CD1c-positive myeloid dendritic cell (primary cell): ENCODE data around the gene MSMB.
"Not testable (repeated sequence)": the region's sequence is repeated elsewhere in the genome, so short reads cannot be mapped to it uniquely, and the experiment has no call there.

ENCODE experiments used
- DNase-seq: peaks from one replicate; pipeline ENCODE4 v3.0.0-alpha.2; 2016; ENCODE audit errors: extremely low spot score

MSMB gene

DNA sequence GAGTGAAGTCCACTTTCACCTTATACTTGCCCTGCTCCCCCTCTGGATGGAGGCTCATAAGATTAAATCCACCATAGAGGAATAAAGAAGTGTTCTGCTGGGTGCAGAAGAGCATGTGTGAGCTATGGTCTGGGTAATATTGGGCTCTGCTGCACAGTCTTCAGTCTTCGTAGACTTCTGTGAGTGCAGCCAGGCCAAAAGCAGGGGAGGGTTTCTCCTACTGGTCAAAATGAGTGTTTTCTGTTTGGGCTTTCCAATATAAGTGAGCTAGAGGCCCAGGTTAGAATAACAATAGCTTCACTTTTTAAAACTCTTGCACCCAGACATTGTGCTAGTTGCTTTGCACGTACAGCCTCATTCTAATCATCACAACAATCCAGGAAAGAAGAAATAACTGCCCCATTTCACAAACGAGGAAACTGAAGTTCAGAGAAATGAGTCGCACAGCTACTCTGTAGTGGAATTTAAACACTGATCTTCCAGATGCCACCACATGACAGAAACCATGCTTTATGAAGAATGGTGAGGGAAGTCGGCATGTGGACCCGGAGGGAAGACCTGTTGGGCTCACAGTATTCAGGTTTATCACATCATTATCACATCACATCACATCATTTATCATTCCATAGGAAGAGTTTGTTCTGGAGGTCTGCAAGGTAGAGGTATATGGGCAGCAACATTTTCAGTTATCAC lies 23.8 kb upstream of the MSMB start:
- no peak for DNase-seq

DNA sequence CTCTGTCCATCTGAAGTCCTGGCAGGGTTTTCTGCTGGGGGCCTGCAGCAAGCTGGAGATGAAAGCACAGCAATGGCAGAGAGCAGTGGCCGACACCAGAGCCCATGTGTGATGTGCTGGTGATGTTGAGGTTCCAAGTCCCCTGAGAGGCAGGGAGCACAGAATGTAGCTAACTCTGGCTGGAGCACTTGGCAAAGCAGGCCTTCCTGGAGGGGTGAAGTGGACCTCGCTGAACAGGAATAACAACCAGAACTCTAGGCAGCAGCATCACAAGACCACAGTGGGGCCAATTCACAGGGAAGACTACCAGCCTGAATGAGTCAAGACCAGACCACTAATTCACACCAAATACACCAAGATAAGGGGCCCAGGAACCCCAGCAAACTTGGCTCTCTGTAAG lies 22.8 kb upstream of the MSMB start:
- DNase-seq = no peak

DNA sequence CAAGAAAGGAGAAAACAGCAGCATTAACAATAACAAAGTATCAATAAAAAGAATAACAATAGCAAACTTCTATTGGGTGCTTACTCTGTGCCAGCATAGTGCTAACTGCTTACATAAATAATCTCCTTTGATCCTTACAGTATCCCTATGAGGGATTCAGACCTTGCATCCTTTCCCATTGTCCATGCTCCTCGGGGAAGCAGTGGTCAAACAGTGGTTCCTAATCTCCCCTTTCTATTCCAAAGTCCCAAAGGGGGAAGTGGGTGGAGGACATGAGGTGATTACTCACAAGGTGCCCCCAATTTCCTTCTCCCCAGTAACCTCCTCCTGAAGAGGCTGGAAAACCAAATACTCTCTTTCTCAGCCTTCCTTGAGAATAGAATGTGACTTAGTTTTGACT lies 22.0 kb upstream of the MSMB start:
- DNase-seq = no peak

DNA sequence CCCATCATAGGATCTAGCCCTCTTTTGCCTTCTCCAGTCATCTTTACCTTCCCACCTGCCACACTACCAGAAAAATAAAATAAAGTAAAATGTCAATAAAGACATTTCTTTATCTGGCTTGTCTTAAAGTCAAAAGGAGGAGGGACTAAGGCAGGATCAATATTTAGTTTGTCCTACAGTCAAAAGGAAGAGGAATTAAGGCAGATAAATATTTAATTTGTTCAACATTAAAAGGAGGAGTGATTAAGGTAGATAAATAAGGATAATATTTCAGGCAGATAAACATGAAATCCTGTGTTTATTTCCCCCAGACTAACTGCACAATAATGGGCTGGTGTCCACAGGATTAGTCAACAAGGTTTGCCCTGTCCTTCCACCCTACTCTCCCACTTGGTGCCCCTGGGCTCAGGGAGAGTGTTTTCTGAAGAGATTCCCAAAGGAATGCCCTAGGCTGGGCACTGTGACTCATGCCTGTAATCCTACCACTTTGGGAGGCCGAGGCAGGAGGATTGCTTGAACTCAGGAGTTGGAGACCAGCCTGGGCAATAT lies 18.3 kb upstream of the MSMB start:
- no peak for DNase-seq

DNA sequence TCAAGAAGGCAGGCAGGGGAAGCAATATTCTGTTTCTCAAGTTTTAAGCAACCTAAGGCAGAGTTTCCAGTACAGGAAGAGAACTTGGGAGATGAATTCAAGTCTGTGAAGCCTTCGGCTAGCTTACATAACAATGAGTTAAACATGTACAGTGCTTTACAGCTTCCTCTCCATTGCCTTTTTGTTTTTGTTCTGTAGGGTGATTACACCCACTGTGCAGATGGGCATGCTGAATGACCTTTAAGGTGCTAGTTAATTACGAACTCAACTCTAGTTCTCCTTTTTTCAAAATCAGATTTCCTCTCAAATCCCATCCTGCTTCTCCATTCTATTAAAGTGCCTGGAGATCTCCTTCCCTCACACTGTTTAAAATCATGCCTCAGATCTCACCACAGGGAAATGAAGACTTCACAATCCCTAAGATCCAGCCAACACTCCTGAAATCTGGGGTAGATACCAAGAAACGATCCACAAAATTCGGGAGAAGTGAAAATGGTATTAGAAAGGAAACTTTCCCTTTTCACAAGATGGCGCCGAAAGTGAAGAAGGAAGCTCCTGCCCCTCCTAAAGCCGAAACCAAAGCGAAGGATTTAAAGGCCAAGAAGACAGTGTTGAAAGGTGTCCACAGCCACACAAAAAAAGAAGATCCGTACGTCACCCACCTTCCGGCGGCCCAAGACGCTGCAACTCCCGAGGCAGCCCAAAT lies 16.8 kb upstream of the MSMB start:
- DNase-seq = peak; percentile 12

DNA sequence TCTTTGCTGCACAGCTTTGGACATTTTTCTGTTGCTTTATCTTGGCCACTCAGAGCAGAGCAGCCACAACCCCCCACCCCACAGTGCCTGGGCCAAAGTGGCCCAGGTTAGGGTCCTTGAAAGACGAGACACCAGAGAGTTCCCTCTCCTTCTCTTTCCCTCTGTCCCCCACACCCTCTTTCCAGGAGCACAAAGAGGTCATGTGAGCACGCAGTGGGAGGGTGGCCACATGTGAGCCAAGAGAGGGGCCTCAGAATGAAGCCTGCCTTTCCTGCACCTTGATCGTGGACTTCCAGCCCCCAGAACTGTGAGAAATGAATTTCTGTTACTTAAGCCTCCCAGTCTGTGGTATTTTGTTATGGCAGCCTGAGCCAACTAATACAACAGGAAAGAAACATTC lies 14.6 kb upstream of the MSMB start:
- no peak for DNase-seq

DNA sequence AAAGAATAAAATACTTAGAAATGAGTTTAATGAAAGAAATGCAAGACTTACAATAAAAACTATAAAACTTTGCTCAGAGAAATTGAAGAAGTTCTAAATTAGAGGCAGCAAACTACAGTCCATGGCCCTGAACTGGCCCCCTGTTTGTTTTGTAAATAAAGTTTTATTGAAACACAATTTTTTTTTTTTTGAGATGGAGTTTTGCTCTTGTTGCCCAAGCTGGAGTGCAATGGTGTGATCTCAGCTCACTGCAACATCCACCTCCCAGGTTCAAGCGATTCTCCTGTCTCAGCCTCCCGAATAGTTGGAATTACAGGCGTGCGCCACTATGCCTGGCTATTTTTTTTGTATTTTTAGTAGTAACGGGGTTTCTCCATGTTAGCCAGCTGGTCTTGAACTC lies 11.9 kb upstream of the MSMB start:
- not testable (repeated sequence) for DNase-seq

DNA sequence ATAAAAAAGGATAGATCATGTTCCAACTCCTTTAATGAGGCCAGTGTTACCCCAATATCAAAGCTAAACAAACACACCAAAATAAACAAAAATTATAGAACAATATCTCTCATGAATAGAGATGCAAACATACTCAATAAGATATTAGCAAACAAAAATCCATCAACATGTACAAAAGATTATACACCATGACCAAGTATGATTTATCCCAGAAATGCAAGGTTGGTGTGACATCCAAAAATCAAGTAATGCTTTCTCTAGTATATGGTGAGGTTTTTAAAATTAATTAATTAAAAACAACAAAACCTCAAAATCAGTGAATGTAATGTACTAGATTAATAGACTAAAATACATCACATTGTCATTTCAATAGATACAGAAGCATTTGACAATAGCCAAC lies 11.0 kb upstream of the MSMB start:
- no peak for DNase-seq

DNA sequence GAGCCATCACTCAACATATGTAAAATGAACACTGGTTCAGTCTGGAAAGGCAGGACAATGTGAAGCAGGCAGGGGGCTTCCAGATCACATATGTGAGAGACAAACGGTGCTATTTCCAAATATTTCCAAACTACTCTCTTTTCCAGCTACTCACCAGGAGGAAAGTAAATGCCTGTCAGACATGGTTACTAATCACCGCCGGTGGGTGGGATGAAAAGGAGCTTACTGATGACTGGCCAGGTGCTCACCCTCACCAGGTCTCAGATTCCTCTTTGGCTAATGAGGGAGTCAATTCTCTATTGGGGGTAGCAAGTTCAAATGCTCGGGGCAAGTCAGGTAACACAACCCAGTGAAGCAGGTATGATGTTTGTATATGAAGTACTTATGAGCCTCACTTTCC lies 9.7 kb upstream of the MSMB start:
- no peak for DNase-seq

DNA sequence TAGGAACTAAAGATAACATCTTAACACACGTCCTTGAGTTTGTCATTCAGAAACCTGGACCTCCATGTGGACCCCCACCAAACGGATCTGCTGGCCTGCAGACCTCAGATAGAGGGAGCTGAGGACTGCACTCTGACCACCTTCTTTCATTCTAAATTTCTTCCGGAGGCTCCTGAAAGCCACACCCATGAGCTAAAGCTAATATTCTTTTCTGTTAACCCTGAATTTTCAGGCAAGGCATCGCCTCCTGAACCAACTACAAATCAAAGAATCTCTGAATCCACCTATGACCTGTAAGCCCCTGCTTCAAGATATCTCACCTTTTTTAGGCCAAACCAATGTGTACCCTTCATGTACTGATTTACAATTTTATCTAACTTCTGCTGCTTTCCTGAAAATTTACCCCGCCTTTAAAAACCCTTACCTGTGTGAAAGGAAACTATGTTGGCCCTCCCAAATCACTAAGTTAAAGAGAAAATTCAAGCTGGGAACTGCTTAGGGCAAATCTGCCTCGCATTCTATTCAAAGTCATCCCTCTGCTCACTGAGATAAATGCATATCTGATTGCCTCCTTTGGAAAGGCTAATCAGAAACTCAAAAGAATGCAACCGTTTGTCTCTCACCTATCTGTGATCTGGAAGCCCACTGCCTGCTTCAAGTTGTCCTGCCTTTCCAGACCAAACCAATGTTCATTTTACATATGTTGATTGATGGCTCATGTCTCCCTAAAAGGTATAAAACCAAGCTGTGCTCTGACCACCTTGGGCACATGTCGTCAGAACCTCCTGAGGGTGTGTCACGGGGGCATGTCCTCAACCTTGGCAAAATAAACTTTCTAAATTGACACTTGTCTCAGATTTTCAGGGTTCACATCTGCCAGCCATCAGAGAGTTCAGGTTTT lies 7.7 kb upstream of the MSMB start:
- no peak for DNase-seq

DNA sequence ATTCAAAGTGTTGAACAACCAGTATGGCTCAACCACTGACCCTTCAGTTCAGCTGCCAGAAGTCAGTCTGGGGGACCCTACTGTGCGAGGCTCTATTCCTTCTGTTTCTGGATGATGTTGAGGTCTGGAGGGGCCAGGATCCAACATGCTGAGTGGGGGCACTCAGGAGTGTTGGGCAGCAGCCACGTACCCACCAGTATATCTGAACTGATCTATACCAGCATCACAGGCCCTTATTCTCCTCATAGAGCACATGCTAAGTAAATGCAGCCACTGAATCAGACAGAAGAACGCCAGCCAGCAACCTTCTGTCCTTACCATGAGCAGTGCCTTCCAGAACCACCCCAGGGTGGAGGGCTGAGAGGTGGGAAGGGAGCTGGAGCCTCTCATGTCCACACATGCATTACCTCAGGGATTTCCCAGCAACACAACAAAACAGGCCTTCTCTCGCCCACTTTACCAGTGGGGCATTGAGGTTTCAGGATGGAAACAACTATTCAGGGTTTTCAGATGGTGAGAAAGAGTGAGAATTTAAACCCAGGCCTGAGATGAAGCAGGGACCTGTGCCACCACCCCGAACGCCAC lies 6.8 kb upstream of the MSMB start:
- no peak for DNase-seq

DNA sequence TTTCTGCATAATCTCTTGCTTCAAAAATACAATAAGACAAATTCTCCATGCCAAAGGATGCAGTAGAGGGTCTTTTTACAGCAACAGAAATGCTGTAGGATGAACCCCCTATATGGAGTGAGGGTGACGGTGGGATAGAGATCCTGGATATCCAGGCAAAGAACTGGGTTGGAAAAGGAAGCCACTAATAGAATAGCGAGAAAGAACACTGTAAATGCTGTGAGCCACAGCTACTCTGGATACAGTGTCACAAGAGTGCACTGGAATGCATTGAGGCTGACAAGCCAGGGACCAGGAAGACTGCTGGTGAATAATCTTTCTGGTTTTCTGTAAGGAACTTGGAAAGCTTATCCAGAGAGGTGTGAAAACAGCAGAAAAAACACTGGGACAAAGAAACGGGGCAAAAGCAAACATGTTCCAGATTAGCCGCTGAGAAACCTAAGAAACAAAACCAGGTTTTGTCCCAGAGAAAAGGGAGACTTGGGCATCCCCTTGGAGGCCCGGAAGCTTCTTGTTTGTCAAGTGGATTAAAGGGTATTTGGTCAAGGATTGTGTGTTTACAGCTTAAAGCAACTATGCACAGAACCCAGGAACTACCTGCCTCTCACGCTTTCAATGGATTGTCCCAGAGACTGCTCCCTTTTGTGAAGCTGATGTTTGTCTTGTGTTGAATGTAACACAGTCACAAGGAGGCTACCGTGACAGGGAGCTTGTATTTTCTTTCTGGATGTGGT lies 6.2 kb upstream of the MSMB start:
- DNase-seq = no peak

DNA sequence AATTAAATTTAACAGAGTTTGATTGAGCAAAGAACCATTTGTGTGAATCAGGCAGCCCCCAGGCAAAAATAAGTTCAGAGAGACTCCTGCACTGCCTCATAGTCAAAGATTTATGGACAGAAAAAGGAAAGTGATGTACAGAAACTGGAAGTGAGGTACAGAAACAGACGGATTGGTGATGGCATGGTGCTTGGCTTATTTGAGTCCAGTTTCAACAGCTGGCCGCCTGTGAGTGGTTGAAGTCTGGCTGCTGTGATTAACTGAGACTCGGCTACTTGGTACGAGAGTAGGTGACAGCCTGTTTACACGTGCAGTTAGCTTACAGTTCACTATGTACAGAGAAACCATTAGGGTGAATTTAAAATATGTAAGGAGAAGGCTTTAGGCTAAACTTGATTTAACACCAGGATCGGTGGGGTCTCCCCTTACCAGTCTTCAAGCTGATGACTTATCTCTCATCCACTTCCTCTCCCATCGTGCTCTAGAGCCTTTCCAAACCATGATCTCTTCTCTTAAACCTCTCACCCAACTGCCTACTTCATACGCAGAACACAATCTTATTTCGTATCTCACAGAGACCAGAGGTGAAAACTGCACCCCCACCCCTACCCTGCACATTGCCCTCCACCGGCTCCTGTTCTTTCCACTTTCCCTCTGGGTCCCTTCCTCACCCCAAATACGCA lies 5.0 kb upstream of the MSMB start:
- DNase-seq = no peak

DNA sequence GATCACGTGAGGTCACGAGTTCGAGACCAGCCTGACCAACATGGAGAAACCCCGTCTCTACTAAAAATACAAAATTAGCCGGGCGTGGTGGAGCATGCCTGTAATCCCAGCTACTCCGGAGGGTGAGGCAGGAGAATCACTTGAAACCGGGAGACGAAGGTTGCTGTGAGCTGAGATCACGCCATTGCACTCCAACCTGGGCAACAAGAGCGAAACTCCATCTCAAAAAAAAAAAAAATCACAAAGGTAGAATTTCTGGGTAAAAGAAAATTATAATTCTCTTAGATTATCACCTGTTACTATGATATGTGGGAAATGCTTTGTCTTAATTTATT lies 3.4 kb upstream of the MSMB start:
- not testable (repeated sequence) for DNase-seq

DNA sequence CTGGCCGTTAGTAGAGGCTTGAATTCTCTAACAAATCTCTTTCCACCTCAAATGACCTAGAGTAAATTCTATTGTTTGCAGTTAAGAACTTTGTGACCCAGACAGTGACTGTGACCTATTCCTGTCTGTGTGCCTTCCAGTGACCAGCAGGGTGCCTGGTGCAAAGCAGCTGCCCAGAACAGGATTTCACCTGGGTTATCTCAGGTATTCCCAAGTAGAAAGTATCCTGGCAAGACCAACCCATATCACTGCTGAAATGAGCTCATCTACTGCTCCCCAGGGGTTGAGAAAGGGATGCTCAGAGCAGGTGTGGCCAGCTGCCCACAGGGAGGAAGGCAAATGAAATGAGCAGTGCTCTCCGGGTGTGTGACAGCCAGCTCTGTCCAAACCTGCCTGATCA lies 2.1 kb upstream of the MSMB start:
- no peak for DNase-seq

DNA sequence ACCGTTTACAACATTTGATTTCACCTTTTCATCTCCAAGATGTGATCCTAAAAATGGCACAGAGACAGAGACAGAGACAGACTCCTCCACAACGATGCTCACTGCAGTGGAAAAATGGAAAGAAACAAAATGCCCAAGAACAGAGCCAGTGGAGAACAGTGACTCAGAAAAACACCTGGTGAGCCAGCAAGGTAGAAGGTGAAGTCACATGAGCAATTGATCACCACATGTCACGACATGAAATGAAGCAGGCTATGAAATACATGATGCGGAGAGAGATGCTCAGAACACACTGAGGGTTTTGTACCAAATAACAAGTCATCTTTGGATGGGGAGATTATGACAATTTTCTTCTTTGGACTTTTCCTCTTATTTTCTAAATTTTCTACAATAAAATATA lies 3.5 kb downstream of the MSMB start:
- no peak for DNase-seq

DNA sequence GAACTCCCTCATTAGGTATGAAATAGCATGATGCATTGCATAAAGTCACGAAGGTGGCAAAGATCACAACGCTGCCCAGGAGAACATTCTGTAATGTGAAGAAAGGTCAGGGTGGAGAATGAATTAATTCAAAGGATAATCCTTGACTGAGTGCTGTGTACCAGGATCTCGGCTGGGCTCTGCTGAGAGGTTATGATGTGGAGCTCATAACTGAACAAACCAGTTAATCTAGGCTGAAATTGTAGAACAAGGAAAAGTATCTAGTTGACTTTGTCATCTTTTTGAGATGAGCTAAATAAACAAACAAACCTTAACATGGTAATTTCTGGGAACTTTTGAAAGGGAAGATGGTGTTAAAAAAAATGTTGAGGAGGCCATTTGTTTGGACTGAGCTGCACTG lies 6.1 kb downstream of the MSMB start:
- no peak for DNase-seq

DNA sequence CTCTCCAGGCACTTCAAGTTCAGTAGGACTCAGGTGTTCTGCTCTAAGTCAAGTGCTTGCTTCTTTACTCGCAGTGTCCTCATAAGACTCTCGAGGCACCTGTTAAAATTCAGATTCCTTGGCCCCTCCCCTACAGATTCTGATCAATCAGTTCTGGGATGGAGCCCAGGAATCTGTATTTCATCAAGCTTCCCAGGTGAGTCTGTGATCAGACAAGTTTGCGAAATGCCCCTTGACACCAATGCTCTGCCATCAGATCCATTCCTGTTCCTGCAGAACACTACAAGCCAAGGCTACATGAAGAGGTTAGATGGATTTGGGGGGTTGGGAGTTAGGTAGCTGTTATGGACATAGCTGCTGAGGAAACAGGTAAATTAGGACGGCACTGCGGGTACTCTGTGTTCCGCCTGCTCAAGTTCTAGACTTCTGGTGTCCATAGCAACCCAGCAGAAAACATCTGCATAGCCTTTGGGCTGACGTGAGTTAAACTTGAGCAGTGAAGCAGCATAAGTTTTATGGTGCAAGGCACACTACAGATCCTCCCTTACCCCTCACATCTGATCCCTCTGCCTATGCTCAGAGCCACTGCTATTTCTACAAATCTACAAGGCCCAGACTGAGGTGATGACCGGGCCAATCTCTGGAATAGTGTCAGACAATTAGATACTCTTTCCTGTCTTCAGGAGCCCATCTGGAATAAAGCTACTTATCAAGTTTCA lies 8.8 kb downstream of the MSMB start:
- DNase-seq = no peak

DNA sequence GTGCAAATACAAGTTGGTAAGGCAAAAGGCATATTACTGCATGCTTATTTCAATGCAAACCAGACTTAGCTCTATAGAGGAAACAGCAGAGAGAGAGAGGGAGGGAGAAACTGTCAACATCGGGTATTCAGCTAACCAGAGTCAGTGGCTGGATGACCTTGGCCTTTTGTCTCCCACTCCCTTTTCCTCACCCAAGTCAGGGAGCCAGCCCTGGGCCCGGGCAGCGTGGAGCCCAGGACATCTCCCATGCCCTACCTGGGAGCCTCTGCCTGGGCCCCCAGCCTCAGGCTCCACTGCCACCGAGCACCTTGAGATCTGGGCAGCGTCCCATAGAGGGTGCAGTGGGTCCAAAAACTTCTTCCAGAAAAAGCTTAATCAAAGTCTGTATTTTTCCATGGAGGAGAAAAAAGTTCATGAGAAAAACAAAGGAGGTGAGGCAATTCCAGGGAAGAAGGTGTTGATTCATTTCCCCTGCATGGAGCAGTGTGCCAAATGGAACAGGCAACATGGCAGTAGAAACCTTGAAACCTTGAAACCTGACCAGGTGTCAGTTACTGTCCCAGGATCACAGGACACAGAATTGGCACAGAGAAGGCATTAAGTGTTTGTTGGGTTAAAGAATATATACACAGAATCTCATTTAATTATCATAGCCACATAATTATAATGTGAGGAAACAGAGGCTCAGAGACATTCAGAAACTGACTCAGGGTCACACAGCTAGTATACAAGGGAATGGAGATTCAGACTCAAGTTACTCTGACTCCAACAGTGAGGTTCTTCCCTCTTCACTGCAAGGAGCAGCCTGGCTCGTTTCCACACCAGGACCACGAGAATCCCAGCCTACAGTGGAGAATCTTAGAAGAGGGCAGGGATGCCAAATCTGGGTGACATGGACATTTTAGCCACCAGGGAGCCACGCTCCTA lies 9.9 kb downstream of the MSMB start:
- DNase-seq = no peak
